KBM-7 (cell line): ENCODE measurements around the gene FASN.

Experiments
- DNase-seq: peaks from one replicate; pipeline ENCODE4 v3.0.0-alpha.2; 2015
- in situ Hi-C: fragments of 300-500 bp; cut with MboI; formaldehyde crosslinking; loops from 2 replicates; pipeline ENCODE4 v1.14.3; 2020; ENCODE audit warnings: low sequenced_read_pairs, low pct_unique_long_range_greater_than_20kb, mixed read lengths

FASN gene

DNA sequence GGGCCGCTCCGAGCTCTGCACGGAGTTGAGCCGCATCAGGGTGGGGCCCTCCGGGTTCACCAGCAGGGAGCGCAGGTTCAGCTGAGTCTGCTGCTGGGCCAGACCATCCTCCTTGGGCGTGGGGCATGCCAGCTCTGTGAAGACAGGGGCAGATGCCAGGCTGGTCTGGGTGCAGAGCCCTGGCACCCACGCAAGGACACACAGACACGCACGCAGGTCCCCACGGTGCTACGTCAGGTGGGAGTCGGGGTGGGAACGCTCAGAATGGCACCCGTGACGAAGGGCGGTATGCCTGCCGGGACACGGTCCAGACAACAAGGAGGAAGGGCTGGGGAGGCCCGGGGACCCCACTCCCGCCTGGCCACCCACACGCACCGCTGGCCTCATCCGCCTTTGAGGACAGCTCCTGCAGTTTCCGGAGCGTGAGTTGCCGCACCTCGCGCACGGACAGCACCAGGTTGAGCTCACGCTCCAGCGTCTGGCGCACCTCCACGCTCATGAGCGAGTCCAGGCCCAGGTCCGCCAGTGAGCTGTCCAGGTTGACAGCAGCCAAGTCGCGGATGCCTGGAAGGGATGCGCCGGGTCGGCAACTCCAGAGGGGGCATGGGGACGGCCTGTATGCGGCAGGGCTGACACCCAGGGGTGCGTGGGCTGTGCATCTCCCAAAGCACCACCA, 17.1 kb downstream of the FASN start:
- in situ Hi-C loops = no loop called here

DNA sequence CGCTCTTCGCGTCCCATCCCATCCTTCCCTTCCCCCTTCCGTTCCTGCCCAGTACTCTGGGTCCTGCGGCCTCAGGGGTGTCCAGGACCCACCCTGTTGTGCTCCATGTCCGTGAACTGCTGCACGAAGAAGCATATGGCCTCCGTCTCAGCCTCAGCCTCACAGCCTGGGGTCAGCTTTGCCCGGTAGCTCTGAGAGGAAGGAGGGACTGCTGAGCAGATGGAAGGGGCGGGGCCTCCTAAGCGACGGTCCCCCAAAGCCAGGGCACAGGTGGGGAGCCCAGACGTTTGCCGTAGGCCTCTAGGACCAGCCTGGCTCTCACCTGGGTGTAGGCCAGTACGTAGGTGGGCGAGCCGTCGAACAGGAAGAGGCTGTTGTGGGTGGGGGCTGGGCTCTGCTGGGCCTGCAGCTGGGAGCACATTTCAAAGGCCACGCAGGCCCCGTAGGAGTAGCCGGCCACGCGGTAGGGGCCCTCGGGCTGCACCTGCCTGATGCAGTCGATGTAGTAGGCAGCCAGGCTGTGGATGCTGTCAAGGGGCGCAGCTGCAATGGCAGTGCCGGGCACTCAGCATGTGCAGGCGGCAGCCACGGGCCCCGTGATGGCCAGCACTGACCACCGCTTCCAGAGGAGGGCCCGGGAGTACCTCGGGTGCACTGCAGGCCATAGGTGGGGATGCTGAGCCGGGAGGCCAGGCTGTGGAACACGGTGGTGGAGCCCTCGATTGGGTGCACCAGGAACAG, 17.8 kb downstream of the FASN start:
- DNase-seq = no peak
- in situ Hi-C loops = no loop called here

More for the DNA sequence above, 17.1 kb downstream of the FASN start:
- no peak for DNase-seq

DNA sequence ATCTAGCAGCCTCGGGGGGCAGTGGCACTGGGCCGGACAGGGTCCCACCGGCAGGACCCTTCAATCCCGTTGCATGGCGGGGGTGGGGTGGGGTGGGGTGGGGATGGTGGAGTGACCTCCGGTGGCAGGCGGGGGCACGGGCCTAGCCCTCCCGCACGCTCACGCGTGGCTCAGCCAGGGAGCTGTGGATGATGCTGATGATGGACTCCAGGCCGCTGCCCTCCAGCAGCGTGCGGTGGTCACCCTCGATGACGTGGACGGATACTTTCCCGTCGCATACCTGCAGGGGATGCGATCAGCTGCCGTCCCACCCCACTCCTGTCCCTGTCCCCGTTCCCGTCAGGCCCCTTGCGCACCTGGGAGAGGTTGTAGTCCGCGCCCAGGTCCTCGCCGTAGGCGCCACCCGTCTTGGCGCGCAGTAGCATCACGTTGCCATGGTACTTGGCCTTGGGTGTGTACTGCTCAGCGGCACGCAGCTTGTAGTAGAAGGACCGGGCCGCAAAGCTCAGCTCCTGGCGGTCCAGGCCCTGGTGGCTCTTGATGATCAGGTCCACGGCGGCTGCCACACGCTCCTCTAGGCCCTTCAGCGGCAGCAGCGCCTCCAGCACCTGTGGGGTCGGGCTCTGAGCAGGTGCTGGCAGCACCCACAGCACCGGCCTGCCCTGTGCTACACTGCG, 18.9 kb downstream of the FASN start:
- DNase-seq = no peak
- in situ Hi-C loops = no loop called here

DNA sequence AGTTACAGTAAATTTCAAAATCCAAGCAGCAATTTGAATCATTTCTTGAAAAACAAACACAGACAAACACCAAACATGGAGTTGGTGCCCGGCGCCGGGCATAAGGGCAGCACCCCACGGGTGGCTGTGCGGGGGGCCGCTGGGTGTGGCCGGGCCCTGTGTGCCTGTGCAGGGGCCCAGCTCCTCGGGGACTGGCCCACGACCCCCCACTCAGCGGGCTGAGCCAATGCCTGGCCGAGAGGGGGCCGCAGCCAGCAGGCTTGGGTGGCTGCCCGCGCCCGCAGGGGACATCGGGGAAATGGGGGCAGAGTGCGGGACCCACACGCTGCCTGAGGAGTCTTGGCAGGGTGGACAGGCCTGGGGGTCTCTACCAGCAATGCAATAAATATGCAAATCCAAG, 19.6 kb downstream of the FASN start:
- in situ Hi-C loops = no loop called here
- no peak for DNase-seq

DNA sequence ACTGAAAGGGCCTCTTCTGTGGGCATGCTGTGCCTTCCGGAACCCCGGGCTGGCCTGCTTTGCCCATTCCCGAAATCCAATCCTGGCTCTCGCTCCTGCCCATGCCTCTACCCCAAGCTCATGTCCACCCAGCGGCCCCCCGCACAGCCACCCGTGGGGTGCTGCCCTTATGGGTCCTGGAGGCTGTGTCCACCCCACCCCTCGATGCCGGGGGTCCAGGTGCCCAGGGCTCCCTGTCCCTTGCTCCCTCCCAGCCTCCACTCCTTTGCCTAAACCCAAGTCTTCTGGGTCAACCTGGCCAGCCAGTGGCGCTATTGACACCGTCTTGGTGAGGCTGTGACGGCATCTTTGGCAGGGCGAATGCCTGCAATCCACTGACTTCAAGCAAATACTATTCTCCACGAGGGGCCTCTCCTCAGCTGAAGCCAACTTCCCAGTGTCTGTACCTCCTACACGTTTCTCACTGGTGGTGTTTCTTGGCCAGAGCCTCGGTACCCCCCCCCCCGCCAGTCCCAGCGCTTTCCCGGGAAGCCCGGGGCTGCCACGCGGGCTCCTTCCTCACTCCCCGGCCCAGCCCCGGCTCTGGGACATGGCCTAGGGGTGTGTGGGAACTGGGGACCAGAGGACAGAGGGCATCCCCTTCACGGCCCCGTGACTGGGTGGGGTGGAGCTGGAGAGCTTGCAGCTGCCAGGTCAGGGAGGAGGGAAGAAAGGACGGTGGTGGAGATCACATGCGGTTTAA, 20.2 kb downstream of the FASN start:
- DNase-seq = no peak
- in situ Hi-C loops = no loop called here

DNA sequence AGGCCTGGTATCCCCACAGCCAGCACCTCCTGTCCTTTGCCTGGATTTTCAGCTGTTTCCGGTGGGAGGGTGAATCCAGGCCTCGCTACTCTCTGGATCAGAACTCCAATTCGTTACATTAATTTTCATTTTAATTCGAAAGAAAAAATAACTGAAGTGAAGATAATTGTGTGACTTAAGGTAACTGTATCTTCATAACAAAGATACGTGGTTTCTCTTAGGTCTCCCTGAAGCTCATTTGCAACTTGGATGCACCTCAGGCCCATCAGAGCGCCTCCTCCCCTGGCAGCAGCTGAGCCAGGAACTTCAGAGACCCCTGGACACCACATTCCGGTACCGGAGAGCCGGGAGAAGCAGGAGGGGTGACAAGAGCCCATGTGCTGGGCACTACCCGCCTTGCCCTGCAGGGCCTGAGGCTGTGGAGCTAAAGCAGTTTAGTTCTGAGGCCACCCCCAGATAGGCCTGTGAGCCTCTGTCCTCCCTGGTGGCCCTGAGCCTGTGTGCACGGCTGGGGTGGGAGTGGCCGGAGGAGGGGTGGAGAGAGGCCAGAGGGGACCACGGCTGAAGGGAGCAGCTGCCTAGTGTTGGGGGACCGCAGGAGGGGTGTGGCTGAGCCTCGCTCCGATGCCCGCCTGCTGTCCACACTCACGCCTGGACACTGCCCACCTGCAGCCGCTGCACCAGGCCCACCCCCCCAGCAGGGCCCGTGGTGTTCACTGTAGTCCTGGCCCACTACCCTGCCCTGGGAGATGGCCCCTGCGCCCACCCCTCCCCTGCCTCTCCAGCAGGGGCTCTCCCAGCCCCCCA, 21.0 kb downstream of the FASN start:
- no peak for DNase-seq
- in situ Hi-C loops = no loop called here

DNA sequence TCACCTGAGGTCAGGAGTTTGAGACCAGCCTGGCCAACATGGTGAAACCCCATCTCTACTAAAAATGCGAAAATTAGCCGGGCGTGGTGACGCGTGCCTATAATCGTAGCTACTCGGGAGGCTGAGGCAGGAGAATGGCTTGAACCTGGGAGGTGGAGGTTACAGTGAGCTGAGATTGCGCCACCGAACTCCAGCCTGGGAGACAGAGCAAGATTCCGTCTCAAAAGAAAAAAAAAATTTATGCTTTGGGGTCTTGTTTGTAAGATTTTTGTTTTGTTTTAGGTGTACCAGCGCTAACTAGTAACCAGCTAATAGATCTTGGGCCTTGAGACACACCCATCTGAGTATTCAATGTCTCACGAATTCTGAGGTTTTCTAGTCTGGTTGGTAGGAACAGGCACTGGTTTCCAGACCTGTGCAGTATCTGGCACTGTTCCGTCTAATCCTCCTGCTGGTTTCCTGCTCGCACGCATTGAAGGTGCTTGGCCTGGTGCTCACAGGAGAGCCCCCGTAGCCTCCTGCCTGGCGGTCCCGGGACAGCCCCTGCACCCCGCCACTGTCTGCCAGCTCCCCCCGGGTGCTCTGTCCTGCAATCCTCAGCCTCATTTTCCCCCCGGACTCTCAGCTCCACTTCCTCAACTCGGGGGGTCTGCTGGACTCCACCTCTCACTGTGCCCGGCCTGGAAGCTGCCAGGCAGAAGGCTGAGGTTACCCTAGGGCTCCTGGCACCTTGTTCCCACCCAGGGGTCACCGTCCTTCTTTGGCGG, 21.8 kb downstream of the FASN start:
- DNase-seq = no peak
- in situ Hi-C loops = no loop called here

DNA sequence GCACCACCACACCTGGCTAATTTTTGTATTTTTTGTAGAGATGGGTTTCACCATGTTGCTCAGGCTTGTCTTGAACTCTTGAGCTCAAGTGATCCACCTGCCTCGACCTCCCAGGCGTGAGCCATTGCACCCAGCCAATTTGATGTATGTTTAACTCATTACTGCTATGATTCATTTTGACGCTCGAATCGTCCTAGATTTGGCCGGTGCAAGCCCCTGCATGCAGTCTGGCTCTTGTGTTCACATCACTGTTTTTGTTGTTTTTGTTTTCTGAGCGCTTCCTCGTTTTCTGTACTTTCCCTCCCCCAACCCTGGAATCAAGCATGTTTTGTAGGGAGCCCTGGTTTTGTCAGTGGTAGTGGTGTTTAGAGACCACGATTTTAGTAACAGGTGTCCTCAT, 24.6 kb downstream of the FASN start:
- in situ Hi-C loops = no loop called here
- no peak for DNase-seq

DNA sequence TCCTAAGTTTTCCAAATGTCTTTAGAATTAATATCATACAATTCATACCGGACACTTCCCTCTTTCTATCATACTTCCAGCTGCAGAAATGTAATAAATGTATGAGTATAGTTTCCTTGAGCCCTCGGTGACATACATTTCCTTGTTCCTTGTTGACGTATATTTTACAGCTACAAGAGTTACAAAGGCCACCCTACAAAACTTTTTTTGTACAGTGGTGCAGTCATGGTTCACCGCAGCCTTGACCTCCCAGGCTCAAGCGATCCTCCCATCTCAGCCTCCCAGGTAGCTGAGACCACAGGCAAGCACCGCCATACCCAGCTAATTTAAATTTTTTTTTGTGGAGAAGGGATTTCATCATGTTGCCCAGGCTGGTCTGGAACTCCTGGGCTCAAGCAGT, 25.2 kb downstream of the FASN start:
- no peak for DNase-seq
- in situ Hi-C loops = no loop called here

DNA sequence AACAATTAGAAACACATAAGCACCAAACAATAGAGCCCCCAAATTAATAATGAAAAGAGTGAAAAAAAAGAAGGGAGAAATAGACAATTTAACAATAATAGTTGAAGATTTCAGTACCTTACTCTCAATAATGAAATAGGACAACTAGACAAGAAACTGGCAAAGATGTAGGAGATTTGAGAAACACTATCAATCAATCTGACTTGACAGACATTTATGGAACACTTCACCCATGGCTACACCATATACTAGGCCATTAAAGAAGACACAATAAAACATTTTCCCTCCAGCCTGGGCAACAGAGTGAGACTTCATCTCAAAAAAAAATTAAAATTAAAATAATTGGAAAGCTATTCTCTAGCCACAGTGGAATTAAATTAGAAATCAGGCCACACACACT, 27.4 kb downstream of the FASN start:
- DNase-seq = no peak
- in situ Hi-C loops = no loop called here

DNA sequence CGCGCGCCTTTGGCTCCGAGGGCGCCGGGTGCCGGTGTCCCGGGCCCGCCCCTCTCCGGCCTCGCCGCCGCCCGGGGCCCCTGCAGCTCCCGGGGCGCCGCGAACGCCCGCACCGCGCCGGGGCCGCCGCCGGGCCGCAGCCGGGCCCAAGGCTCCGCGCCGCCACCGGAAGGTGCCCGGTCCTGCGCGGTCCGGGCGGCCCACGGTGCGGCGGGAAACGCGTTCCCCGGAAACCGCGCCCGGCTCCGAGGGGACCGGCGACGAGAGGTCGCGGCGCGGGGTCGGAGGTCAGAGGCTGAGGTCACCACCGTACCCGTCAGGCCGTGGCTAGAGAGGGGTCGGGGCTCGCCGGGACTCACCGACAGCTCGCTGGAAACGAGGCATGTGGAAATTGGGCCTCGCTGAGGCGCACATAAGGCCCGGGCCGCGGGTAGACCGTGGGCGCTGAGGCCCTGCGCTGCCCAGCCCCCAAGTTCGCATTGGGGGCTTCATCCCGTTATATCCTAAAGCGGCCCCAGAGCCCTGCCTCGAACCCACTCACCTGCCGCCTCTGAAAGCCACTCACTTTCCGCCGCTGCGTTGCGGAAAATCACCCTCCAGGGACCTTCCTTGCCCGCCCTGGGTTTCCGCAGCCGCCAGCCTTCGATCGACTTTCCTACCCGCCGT, 32.3 kb downstream of the FASN start, which contains the start of gene DUS1L:
TSS of gene DUS1L (minus strand) at position 167 of the 666 bp plus-strand sequence. CDS start 745 bp downstream, outside the sequence.
- in situ Hi-C loops = no loop called here
- DNase-seq = peak; percentile 45

DNA sequence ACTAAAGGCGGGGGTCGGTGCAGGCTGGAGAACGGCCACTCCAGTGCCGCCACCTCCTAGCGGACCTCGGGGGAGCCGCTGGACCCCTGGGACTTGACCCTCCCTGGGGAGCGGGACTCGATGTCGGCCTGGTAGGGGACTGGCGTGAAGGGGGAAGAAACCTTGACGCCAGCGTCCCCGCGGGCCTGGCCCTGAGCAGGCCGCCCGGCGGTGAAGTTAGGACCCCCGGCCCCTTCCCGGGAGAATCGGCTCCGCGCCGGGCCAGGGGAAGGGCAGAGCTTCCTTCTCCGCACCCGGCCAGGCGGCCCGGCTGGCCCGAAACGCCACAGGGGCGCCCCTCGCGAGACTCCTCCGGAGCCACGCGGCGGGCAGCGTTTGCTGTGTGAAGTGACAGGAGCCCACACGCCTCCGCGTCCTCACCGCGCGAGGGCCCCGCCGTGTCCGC, 32.8 kb downstream of the FASN start:
- in situ Hi-C loops = no loop called here
- DNase-seq = no peak

DNA sequence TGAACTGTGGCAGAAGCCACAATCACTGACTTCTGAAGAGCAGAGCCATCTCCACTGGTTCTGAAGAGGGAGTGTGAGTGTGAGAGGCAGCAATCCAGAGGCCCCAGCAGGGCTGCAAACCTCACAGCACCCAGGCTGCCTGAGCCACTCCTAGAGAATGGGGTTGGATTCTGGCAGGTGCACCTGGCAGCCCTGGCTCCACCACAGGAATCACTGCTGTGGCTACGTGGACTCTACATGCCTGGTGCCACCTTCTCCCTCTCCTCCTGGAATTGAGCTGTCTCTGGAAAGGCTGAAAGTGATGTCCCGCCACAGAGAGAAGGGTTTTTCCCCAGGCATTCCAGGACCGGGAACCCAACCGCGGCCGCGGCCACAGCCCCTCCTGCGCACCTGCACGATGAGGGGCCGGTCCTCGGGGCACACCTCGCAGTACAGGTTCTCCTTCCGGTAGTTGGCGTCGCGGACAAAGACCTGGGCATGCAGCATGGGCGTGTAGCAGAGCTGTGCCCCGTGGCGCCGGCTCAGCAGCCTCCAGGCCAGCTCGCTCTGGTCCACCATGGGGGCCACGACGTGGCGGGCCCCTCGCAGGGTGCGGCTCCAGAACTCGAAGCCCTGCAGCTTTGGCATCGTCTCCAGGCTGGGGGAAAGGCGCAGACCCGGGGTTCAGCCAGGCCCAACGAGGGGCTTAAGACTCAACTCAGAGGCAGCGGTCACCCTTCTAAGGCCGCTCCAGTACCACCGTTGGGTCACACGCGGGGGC, 33.4 kb downstream of the FASN start:
- in situ Hi-C loops = no loop called here

DNA sequence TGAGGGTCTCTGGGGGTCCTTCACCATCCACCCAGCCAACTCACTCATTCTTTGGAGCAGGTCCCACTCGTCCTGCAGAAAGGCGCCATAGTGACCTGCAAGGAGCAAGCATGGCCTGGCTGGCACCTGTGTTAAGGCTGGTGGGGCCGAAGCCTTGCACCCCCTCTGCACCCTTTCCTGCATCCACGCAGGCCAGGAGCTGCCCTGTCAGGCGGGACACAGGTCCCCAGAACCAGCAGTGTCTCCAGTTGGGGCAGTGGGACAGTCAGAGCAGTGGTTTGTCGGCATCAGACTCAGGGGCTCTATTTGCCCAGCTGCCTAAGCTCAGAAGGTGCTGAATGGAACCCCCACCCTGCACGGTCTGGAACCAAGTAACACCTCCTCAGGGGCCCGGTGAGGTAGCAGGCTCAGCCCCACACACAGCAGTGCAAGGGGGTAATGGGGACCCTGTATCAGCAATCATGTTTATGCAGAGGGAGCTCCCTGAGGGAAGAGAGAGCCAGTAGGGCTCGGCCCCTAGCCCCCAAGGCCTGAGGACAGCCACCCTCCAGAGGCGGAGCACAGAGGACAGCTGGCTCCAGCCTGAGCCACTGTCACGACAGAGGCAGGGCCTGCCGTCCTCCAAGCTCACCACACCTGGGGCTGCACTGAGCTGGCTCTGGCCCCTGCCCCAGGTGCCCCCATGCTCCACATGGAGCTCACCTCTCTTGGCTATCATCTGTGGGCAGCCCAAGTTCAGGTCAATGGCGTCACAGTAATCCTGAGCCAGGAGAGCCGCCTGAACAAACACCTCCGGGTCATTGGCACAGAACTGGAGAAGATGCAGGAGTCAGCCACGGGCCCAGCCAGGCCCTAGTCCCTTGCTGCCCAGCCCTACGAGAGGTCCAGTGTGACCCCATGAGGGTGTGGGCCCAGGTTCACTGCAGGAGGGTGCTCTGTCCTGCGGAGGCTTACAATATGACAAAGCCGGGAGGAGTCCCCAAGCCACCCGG, 34.3 kb downstream of the FASN start:
- DNase-seq = no peak
- in situ Hi-C loops = no loop called here

More for the DNA sequence above, 33.4 kb downstream of the FASN start:
- DNase-seq = no peak

DNA sequence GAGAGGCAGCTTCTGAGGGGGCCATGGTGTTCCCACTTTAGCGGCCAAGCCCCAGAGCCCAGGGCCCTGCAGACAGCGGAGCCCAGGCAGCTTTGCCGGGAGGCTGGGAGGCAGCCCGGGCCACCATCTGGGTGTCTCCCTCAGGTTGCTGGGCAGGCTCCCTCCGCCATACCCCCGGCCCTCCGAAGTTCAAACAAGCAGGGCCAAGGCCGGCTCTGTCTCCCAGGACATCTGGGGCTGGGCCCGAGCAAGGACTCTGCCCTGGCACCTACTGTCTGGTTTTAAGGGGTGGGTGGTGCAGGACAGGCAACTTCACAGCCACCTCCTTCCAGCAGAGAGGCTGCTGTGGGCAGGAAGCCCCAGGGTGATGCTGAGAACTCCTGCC, 35.1 kb downstream of the FASN start:
- in situ Hi-C loops = no loop called here
- DNase-seq = no peak
